ENCODE data around the gene PLXNA2.

GRCh38 chr1:208208132-208208487 is 36.1 kb downstream of the PLXNA2 start:
- TF ChIP-seq CREB5 (CRISPR knock-in tag; IDR thresholded peaks at IDR 0.05; ENCODE audit: low read depth) = no peak
- TF ChIP-seq BACH2 (CRISPR knock-in tag; IDR thresholded peaks at IDR 0.05; ENCODE audit: borderline replicate concordance) = no peak
- no peak for TF ChIP-seq ZFP3 (CRISPR knock-in tag; IDR thresholded peaks at IDR 0.05)
- TF ChIP-seq POU6F1 (CRISPR knock-in tag; IDR thresholded peaks at IDR 0.05; ENCODE audit: borderline replicate concordance, low read depth) = no peak
- TF ChIP-seq TCF4 (CRISPR knock-in tag; IDR thresholded peaks at IDR 0.05; ENCODE audit: borderline replicate concordance) = no peak
- no peak for TF ChIP-seq SNAI2 (CRISPR knock-in tag; IDR thresholded peaks at IDR 0.05)
- 0 out of 2 replicates have a peak, but pooled peaks have one; percentile 11 for TF ChIP-seq TOX (CRISPR knock-in tag; IDR thresholded peaks at IDR 0.05; ENCODE audit: borderline replicate concordance)
- TF ChIP-seq GLIS3 (CRISPR knock-in tag; IDR thresholded peaks at IDR 0.05) = no peak
- no peak for TF ChIP-seq OSR1 (CRISPR knock-in tag; IDR thresholded peaks at IDR 0.05)
- no peak for TF ChIP-seq ZFP30 (CRISPR knock-in tag; IDR thresholded peaks at IDR 0.05)
- no peak for TF ChIP-seq PATZ1 (CRISPR knock-in tag; IDR thresholded peaks at IDR 0.05; ENCODE audit: borderline replicate concordance)
- no peak for TF ChIP-seq ZC3H10 (CRISPR knock-in tag; IDR thresholded peaks at IDR 0.05)
- no peak for TF ChIP-seq ZNF565 (CRISPR knock-in tag; conservative IDR thresholded peaks at IDR 0.05; ENCODE audit: low read depth)
- TF ChIP-seq TSHZ2 (CRISPR knock-in tag; IDR thresholded peaks at IDR 0.05) = no peak
